Motor neuron (in vitro differentiated cells): ENCODE data around the gene TNRC18. TPM values are rescaled to one million over a fixed set of nuclear protein-coding genes. Genes with fewer than 3 reads are reported as not detected.
A peak's percentile ranks its signal among the peaks of the same experiment; 100 is the strongest.
"Not testable (repeated sequence)": the region's sequence is repeated elsewhere in the genome, so short reads cannot be mapped to it uniquely, and the experiment has no call there.

ENCODE experiments used
- ATAC-seq, 8 experiments: fragments of 200-7000 bp; cut with Tn5 transposase; replicated peaks in 6 of 8; 2 replicates each; pipeline ENCODE4 v1.8.0; 2021; ENCODE audit warnings: mild to moderate bottlenecking in 8 of 8, moderate library complexity in 8 of 8
- H3K27ac ChIP-seq, 2 donors: fragments of 250-450 bp; sonication (Bioruptor Pico); 2 replicates each; pipeline ENCODE4 v1.9.0; 2021; ENCODE audit warnings: antibody characterized with exemption in 2 of 2, mild to moderate bottlenecking in 2 of 2, moderate library complexity in 1 of 2
- H3K4me1 ChIP-seq, 2 donors: fragments of 250-450 bp; sonication (Bioruptor Pico); replicated peaks in 1 of 2; 2 replicates each; pipeline ENCODE4 v1.6.1; 2021; ENCODE audit warnings: antibody characterized with exemption in 2 of 2, mild to moderate bottlenecking in 2 of 2, moderate library complexity in 1 of 2
- H3K4me3 ChIP-seq, 5 donors: fragments of 250-450 bp; sonication (Bioruptor Pico); 2 replicates each; pipeline ENCODE4 v1.9.0; 2021; ENCODE audit warnings: antibody characterized with exemption in 5 of 5, mild to moderate bottlenecking in 5 of 5, moderate library complexity in 4 of 5
- WGBS, 10 experiments: fragments of 450-650 bp; shearing (Covaris generic); methylation state at CpG; one replicate each; pipeline ENCODE4 v1.0.0; 2022; 5-methylcytosine and 5-hydroxymethylcytosine counted together
- in situ Hi-C, 9 experiments: fragments of 400-800 bp; cut with MboI; loops; one replicate each; pipeline ENCODE4 v1.15.0; 2021; ENCODE audit warnings: low sequenced_read_pairs in 9 of 9, low pct_unique_long_range_greater_than_20kb in 2 of 9; ENCODE audit not compliant: unreplicated experiment in 9 of 9
- total RNA-seq, 8 experiments: library from RNA; unstranded; fragments of 300-600 nt; gene quantifications; 2 replicates each; pipeline versions ENCODE4 v1.2.3 to v1.2.4, GENCODE V29; 2022

TNRC18 gene
- total RNA-seq, 8 experiments from 2014 or later = 12.1 to 127 (median 45.8) TPM

DNA sequence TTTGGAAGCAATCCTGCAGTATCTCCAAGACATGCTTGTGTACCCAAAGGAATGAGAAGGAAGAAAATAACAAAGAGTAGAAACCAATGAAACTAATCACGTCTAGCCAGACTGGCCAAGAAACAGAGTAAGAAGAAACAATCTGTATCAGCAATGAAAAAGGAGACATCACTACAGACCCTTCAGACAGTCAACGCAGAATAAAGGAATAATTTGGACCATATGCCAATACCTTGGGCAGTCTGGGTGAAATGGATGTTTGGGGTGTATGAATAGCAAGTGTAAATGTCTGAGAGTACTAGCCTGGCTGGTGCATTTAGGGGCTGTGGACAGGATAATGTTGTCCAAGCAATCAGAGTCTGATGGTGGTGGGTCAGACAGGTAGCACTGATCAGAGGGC is 79.8 kb downstream of the TNRC18 start:
- no peak overlapping the region for H3K4me3 ChIP-seq
- no peak for ATAC-seq
- no peak overlapping the region for H3K27ac ChIP-seq
- in situ Hi-C loops = no loop called here
- no peaks in the 10 kb centered on the region for H3K4me1 ChIP-seq
- WGBS, 10 experiments = 80 to 100% (median 93%) methylated on average over 1 to 2 of the region's 2 CpGs; no CpG with 5 or more reads in 1 of the 10 experiments

DNA sequence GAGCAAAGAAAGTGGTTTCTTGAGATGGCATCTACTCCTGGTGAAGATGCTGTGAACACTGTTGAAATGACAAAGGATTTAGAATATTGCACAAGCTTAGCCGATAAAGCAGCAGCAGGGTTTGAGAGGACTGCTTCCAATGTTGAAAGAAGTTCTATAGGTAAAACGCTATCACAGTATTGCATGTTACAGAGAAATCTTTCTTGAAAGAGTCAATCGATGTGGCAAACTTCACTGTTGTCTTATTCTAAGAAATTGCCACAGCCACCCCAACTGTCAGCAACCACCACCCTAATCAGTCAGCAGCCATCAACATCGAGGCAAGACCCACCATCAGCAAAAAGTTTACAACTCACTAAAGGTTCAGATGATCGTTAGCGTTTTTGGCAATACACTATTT is 81.0 kb downstream of the TNRC18 start:
- in situ Hi-C loops = no loop called here
- Histone ChIP-seq H3K4me3 (no peak overlapping the region), H3K27ac (no peak overlapping the region), H3K4me1 (no peaks in the 10 kb centered on the region)
- no peak for ATAC-seq
- WGBS, 10 experiments = 83 to 100% (median 98%) methylated on average over 1 to 6 of the region's 6 CpGs

GRCh38 chr7:5339955-5340354 is 83.7 kb downstream of the TNRC18 start:
- 63 to 100% (median 92%) methylated on average over 1 to 2 of the region's 2 CpGs; no CpG with 5 or more reads in 1 of the 10 experiments for WGBS, 10 experiments
- Histone ChIP-seq H3K27ac (no peak overlapping the region), H3K4me3 (no peak overlapping the region), H3K4me1 (no peaks in the 10 kb centered on the region)
- in situ Hi-C loops = no loop called here
- no peak for ATAC-seq

- Histone ChIP-seq H3K4me3 (no peak overlapping the region), H3K4me1 (no peaks in the 10 kb centered on the region), H3K27ac (no peak overlapping the region)
- no peak for ATAC-seq
- in situ Hi-C loops = no loop called here
- WGBS, 10 experiments = 87 to 100% (median 95%) methylated on average over 5 to 11 of the region's 11 CpGs
These were observed 86.6 kb downstream of the TNRC18 start for GRCh38 chr7:5337047-5337446.

DNA sequence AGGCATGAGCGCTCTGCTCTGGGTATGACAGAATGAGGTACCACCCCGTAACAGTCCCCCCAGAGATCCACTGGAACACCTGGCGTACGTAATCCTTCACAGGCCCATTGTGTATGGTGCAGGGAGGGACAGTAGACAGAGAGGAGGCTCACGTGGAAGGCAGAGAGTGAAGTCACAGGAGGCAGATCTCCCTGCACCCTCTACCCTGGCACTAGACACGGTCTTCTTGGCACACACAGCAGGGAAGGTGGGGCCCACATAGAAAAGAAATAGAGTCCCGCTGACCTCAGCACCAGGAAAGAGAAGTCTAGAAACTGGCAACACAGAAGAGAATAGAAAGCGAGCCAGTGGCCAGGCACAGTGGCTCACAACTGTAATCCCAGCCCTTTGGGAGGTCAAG is 89.0 kb downstream of the TNRC18 start:
- no peak for ATAC-seq
- Histone ChIP-seq H3K27ac (no peak overlapping the region), H3K4me1 (no peaks in the 10 kb centered on the region), H3K4me3 (no peak overlapping the region)
- in situ Hi-C loops = no loop called here
- WGBS, 10 experiments = 92 to 100% (median 100%) methylated on average over 1 to 3 of the region's 8 CpGs; no CpG with 5 or more reads in 4 of the 10 experiments

GRCh38 chr7:5333121-5334045 is 90.3 kb downstream of the TNRC18 start:
- no peaks in the 10 kb centered on the region for H3K4me1 ChIP-seq
- in situ Hi-C loops = no loop called here
- no peak overlapping the region for H3K4me3 ChIP-seq
- whole genome bisulfite sequencing, 10 experiments = 60 to 100% methylated on average over 1 of the region's 32 CpGs; no CpG with 5 or more reads in 8 of the 10 experiments
- ATAC-seq = no peak
- H3K27ac ChIP-seq = no peak overlapping the region

DNA sequence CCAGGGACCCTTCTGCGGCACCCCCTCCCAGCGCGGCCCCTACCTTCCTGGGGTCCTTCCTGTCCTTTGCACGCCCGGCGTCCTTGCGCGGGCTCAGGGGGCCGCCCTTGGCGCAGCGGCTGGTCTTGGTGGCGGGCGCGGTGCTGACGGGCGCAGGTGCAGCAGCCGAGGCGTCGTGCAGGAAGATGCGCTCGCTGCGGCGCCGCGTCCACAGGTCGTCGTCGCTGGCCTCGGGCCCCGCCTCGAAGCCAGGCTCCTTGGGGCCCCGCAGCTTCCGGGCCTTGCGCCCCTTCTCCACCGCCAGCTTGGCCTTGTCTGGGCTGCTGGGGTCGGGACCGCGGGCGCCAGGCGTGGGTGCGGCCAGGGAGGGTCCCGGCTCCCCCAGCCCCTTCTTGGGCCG is 91.1 kb downstream of the TNRC18 start:
- H3K27ac ChIP-seq = no peak overlapping the region
- H3K4me1 ChIP-seq = peaks cover 0 to 3% of the 10 kb centered on the region in 2 donors
- 70% methylated on average over 2 of the region's 43 CpGs; no CpG with 5 or more reads in 9 of the 10 experiments for WGBS, 10 experiments
- ATAC-seq = no peak
- H3K4me3 ChIP-seq = no peak overlapping the region
- in situ Hi-C loops = no loop called here

DNA sequence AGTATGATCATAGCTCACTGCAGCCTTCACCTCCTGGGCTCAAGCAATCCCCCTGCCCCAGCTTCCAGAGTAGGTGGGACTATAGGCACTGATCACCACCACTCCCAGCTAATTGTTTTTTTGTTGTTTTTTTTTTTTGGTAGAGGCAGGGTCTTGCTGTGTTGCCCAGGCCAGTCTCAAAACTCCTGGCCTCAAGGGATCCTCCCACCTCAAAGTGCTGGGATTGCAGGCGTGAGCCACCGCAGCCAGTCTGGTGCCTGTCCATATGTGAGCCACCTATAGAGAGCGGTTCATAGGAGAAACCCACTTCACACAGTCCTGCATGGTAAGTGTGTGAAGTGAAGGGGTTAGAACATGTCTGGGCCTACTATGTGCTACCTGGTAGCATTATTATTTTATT is 93.3 kb downstream of the TNRC18 start:
- Histone ChIP-seq H3K27ac (no peak overlapping the region), H3K4me3 (no peak overlapping the region), H3K4me1 (peaks cover 0 to 3% of the 10 kb centered on the region in 2 donors)
- in situ Hi-C loops = no loop called here
- ATAC-seq = no peak
- 87 to 100% (median 100%) methylated on average over 1 to 3 of the region's 3 CpGs; no CpG with 5 or more reads in 6 of the 10 experiments for WGBS, 10 experiments

GRCh38 chr7:5324961-5325360 is 98.7 kb downstream of the TNRC18 start:
- Histone ChIP-seq H3K4me1 (peaks cover 0 to 3% of the 10 kb centered on the region in 2 donors), H3K4me3 (no peak overlapping the region), H3K27ac (no peak overlapping the region)
- WGBS, 10 experiments = 100% methylated on average over 1 of the region's 10 CpGs; no CpG with 5 or more reads in 8 of the 10 experiments
- in situ Hi-C loops = no loop called here
- no peak for ATAC-seq

DNA sequence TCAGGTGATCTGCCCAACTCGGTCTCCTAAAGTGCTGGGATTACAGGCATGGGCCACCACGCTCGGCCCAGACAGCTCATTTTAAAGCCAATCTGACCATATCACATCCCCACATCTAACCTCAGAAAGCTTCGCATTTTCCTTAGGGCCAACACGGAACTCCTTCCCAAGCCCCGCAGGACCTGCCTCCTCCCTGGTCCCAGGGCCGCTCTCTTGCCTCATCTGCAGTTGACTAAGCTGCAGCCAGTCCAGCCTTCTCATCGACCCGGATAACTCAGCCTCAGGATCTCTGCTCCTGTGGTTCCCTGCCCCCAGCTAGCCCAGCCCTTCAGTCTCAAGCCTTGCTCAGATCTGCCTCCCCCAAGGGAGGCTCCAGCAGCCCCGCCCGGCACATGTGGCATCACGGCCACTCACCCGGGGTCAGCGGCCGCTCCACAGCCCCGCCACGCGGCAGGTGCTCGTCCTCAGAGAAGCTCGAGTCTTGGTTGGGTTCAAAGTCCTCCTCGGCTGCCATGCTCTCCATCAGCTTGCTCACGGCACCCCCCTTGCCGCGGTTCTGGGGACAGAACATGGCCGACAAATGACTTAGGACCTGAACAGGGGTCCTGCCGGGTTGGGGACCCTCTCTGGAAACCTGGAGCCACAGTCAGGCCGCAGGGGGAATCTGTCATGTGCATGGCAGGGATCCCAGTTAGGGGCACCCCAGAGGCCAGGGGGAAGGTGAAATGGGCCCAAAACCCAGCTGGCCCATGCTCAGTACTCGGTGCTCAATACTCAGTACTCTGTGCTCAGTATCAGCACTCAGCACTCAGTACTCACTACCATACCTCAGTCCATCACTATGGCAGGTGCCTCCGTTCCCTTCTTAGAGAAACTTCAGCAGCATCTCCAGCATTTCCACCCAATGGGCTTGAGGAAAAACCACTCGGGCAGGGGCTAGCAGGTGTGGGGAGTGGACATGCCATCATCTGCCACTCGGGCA is 99.5 kb downstream of the TNRC18 start:
- in situ Hi-C loops, H3K4me1 ChIP-seq, H3K27ac ChIP-seq, ATAC-seq, H3K4me3 ChIP-seq: not testable (repeated sequence)
- 74 to 100% (median 95%) methylated on average over 1 to 3 of the region's 31 CpGs; no CpG with 5 or more reads in 4 of the 10 experiments for WGBS, 10 experiments

- 70 to 98% (median 80%) methylated on average over 2 to 7 of the region's 29 CpGs; no CpG with 5 or more reads in 5 of the 10 experiments for WGBS, 10 experiments
- in situ Hi-C loops = no loop called here
- ATAC-seq = no peak
- Histone ChIP-seq H3K4me1 (peaks cover 0 to 1% of the 10 kb centered on the region in 2 donors), H3K27ac (no peak overlapping the region), H3K4me3 (no peak overlapping the region)
These were observed 100.8 kb downstream of the TNRC18 start for GRCh38 chr7:5322621-5323410.

GRCh38 chr7:5320802-5321396 is 102.7 kb downstream of the TNRC18 start:
- in situ Hi-C loops = no loop called here
- ATAC-seq = peak in 2 of 8 experiments; percentile 15 to 17
- H3K4me3 ChIP-seq = no peak overlapping the region
- no peak overlapping the region for H3K27ac ChIP-seq
- H3K4me1 ChIP-seq = no peaks in the 10 kb centered on the region
- 100% methylated on average over 1 to 4 of the region's 33 CpGs; no CpG with 5 or more reads in 7 of the 10 experiments for WGBS, 10 experiments
